A673 (cell line): ENCODE results near the gene GET4.

Experiments used
- CTCF ChIP-seq: fragments of 300-800, 200-600 bp; sonication (generic); conservative IDR thresholded peaks from 2 replicates; pipeline ENCODE4 v1.5.1; 2017; ENCODE audit warnings: low read depth, mild to moderate bottlenecking, antibody characterized with exemption, low read length, moderate library complexity, mixed read lengths
- EZH2 ChIP-seq: fragments of 200-600 bp; sonication (generic); IDR thresholded peaks from 2 replicates; pipeline ENCODE4 v1.6.1; 2017; ENCODE audit warnings: borderline replicate concordance, low read depth, mild to moderate bottlenecking, mixed read lengths, antibody characterized with exemption, low read length; ENCODE audit not compliant: poor library complexity, severe bottlenecking

- TF ChIP-seq CTCF (no peak), EZH2 (no peak)
Measured at GRCh38 chr7:896346-897075, 20.2 kb downstream of the GET4 start.
